Right atrium auricular region (tissue), 2 donors: ENCODE results near the gene ETV7. TPM values are rescaled to one million over a fixed set of nuclear protein-coding genes. Genes with fewer than 3 reads are reported as not detected.

Experiments
- DNase-seq: peaks from one replicate; pipeline ENCODE4 v3.0.0-alpha.2; 2019; ENCODE audit warnings: low spot score
- H3K27ac ChIP-seq, 2 donors: fragments of 200-600 bp; sonication (generic); 1 replicate in 1 of 2; 2 replicates in 1 of 2; pipeline ENCODE4 v1.5.1; 2016 to 2019
- H3K27me3 ChIP-seq, 2 donors: fragments of 200-600 bp; sonication (generic); one replicate each; pipeline versions ENCODE4 v1.5.1 to v1.6.0; 2017 to 2019
- H3K36me3 ChIP-seq: fragments of 200-600 bp; sonication (generic); one replicate; pipeline ENCODE4 v1.5.1; 2016
- H3K4me1 ChIP-seq, 2 donors: fragments of 200-600 bp; sonication (generic); one replicate each; pipeline versions ENCODE4 v1.5.1 to v1.6.0; 2017 to 2019
- H3K4me3 ChIP-seq, 2 donors: fragments of 200-600 bp; sonication (generic); 1 replicate in 1 of 2; 2 replicates in 1 of 2; pipeline ENCODE4 v1.5.1; 2017 to 2019; ENCODE audit warnings: mild to moderate bottlenecking in 1 of 2, moderate library complexity in 1 of 2
- H3K9me3 ChIP-seq, 2 donors: fragments of 200-600 bp; sonication (generic); one replicate each; pipeline ENCODE4 v1.5.1; 2019
- CTCF ChIP-seq, 2 donors: fragments of 200-600 bp; sonication (generic); IDR thresholded peaks; one replicate each; pipeline ENCODE4 v1.5.1; 2019; ENCODE audit warnings: antibody characterized with exemption in 2 of 2
- total RNA-seq, 2 donors: library from RNA; depleted of rRNA; stranded (reverse); fragments of >200 nt; gene quantifications; one replicate each; pipeline ENCODE4 v1.1.0, GENCODE V29; 2016

Gene ETV7
- total RNA-seq, 2 donors from 2014 or later, result 0.33 to 0.43 TPM

GRCh38 chr6:36353411-36353915, 34.0 kb downstream of the ETV7 start:
- H3K36me3 ChIP-seq, result no peaks in the 10 kb centered on the region
- no peak for TF ChIP-seq CTCF (IDR thresholded peaks at IDR 0.05)
- H3K9me3 ChIP-seq, result peaks cover 0 to 6% of the 10 kb centered on the region in 2 donors
- no peak for DNase-seq
- no peak overlapping the region for H3K4me3 ChIP-seq
- H3K27me3 ChIP-seq, result no peaks in the 10 kb centered on the region
- no peak overlapping the region for H3K27ac ChIP-seq
- H3K4me1 ChIP-seq, result peaks cover 0 to 29% of the 10 kb centered on the region in 2 donors

DNA sequence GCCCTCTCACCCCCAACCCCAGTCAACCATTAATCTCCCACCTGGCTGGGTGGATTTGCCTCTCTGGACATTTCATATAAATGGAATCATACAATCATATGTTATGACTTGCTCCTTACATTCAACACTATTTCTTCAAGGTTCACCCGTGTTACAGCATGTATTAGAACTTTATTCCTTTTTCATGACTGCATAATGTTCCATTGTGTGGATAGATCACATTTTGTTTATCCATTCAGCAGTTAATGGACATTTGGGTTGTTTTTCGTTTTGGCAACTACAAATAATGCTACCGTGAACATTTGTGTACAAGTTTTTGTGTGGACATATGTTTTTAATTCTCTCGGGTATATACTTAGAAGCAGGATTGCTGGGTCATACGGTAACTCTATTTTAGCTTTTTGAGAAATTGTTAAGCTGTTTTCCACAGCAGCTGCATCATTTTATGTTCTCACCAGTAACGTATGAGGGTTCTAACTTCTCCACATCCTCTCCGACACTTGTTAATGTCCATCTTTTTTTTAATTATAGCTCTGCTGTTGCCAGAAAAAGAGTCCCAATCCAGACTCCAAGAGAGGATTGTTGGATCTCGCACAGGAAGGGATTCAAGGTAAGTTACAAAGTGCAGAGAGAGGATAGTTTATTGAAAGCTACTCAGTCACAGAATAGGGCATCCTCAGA, 34.9 kb downstream of the ETV7 start:
- TF ChIP-seq CTCF (IDR thresholded peaks at IDR 0.05), result no peak
- no peaks in the 10 kb centered on the region for H3K27me3 ChIP-seq
- H3K4me3 ChIP-seq, result no peak overlapping the region
- peaks cover 0 to 6% of the 10 kb centered on the region in 2 donors for H3K9me3 ChIP-seq
- no peak overlapping the region for H3K27ac ChIP-seq
- no peaks in the 10 kb centered on the region for H3K36me3 ChIP-seq
- no peak for DNase-seq
- peaks cover 0 to 22% of the 10 kb centered on the region in 2 donors for H3K4me1 ChIP-seq

- no peak for TF ChIP-seq CTCF (IDR thresholded peaks at IDR 0.05)
- Histone ChIP-seq H3K4me3 (no peak overlapping the region), H3K36me3 (no peaks in the 10 kb centered on the region), H3K4me1 (peaks cover 0 to 22% of the 10 kb centered on the region in 2 donors), H3K27me3 (no peaks in the 10 kb centered on the region), H3K27ac (peak overlapping the region; percentile 67 to 79), H3K9me3 (peaks cover 0 to 6% of the 10 kb centered on the region in 2 donors)
- DNase-seq, result peak; percentile 62
Observed at GRCh38 chr6:36350681-36351571, 36.5 kb downstream of the ETV7 start.

DNA sequence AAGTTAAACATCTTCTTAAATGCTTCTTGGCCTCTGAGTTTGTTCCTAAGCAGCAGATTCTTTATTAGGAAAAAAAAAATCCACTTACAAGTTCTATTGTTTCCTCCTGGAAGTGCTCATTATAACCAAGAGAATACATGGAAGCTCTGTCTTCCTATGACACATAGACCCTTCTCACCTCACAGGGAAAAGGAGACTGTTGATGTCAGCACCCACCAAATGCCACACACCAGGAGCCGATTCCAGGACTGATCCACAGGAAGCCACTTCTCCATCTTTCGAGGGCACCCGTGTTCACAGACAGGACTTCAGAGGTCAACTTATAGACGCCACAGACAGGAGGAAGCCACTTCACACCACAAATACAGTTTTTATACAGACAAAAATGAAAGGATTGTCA, 37.4 kb downstream of the ETV7 start:
- Histone ChIP-seq H3K27ac (peak overlapping the region in 1 of 2 donors; percentile 79), H3K27me3 (no peaks in the 10 kb centered on the region), H3K4me3 (no peak overlapping the region), H3K9me3 (peaks cover 0 to 6% of the 10 kb centered on the region in 2 donors), H3K36me3 (no peaks in the 10 kb centered on the region), H3K4me1 (peaks cover 0 to 22% of the 10 kb centered on the region in 2 donors)
- no peak for DNase-seq
- no peak for TF ChIP-seq CTCF (IDR thresholded peaks at IDR 0.05)

- H3K27me3 ChIP-seq, result no peaks in the 10 kb centered on the region
Observed at GRCh38 chr6:36349240-36349639, 38.2 kb downstream of the ETV7 start.

More at GRCh38 chr6:36349240-36349639, 38.2 kb downstream of the ETV7 start:
- H3K4me1 ChIP-seq, result peaks cover 0 to 22% of the 10 kb centered on the region in 2 donors
- H3K36me3 ChIP-seq, result no peaks in the 10 kb centered on the region
- DNase-seq, result no peak
- TF ChIP-seq CTCF (IDR thresholded peaks at IDR 0.05), result no peak
- H3K4me3 ChIP-seq, result no peak overlapping the region
- no peak overlapping the region for H3K27ac ChIP-seq
- H3K9me3 ChIP-seq, result peaks cover 0 to 6% of the 10 kb centered on the region in 2 donors
